SHP77 treated with DMSO at 0.1 percent for 48 hours (cell line): ENCODE results near the gene HNRNPF.
"Not testable (repeated sequence)": the region's sequence is repeated elsewhere in the genome, so short reads cannot be mapped to it uniquely, and the experiment has no call there.

Source experiments
- DNase-seq: peaks from one replicate; lab custom pipeline; 2025; lab: John Stamatoyannopoulos, UW

The HNRNPF gene

GRCh38 chr10:43396061-43396927, 12.7 kb downstream of the HNRNPF start:
- DNase-seq: no peak

- DNase-seq: no peak
Observed at GRCh38 chr10:43395571-43396060, 13.4 kb downstream of the HNRNPF start.

- DNase-seq: no peak
Observed at GRCh38 chr10:43394868-43395267, 14.1 kb downstream of the HNRNPF start.

GRCh38 chr10:43393606-43394360, 15.2 kb downstream of the HNRNPF start:
- no peak for DNase-seq

- DNase-seq: not testable (repeated sequence)
Observed at GRCh38 chr10:43393186-43393585, 15.8 kb downstream of the HNRNPF start.

- DNase-seq: no peak
Observed at GRCh38 chr10:43392748-43393147, 16.2 kb downstream of the HNRNPF start.

GRCh38 chr10:43391496-43391895, 17.5 kb downstream of the HNRNPF start:
- no peak for DNase-seq

- no peak for DNase-seq
Observed at GRCh38 chr10:43390759-43391158, 18.2 kb downstream of the HNRNPF start.

- no peak for DNase-seq
Observed at GRCh38 chr10:43390333-43390732, 18.7 kb downstream of the HNRNPF start.

- DNase-seq: no peak
Observed at GRCh38 chr10:43389867-43390266, 19.1 kb downstream of the HNRNPF start.

- DNase-seq: no peak
Observed at GRCh38 chr10:43387678-43388032, 21.3 kb downstream of the HNRNPF start.

GRCh38 chr10:43386981-43387677, 21.9 kb downstream of the HNRNPF start:
- DNase-seq: no peak

- no peak for DNase-seq
Observed at GRCh38 chr10:43386549-43386948, 22.4 kb downstream of the HNRNPF start.

GRCh38 chr10:43385412-43386004, 23.5 kb downstream of the HNRNPF start:
- no peak for DNase-seq

- DNase-seq: no peak
Observed at GRCh38 chr10:43384252-43385221, 24.4 kb downstream of the HNRNPF start.

- DNase-seq: no peak
Observed at GRCh38 chr10:43383204-43383971, 25.6 kb downstream of the HNRNPF start.

GRCh38 chr10:43380610-43381222, 28.3 kb downstream of the HNRNPF start:
- DNase-seq: no peak

- no peak for DNase-seq
Observed at GRCh38 chr10:43377424-43377883, 31.5 kb downstream of the HNRNPF start.

GRCh38 chr10:43376828-43377423, 32.1 kb downstream of the HNRNPF start:
- no peak for DNase-seq
